Stimulated activated CD4-positive, alpha-beta T cell treated with anti-CD3 and anti-CD28 coated beads, Interleukin-4, amount 100 ng/mL, for 1 hour (primary cell): ENCODE data around the gene KRT9.

Experiments
- DNase-seq: peaks from one replicate; pipeline ENCODE4 v3.0.0-alpha.2; 2020

Gene KRT9

GRCh38 chr17:41524261-41524660, 47.6 kb downstream of the KRT9 start:
- DNase-seq, result no peak

DNA sequence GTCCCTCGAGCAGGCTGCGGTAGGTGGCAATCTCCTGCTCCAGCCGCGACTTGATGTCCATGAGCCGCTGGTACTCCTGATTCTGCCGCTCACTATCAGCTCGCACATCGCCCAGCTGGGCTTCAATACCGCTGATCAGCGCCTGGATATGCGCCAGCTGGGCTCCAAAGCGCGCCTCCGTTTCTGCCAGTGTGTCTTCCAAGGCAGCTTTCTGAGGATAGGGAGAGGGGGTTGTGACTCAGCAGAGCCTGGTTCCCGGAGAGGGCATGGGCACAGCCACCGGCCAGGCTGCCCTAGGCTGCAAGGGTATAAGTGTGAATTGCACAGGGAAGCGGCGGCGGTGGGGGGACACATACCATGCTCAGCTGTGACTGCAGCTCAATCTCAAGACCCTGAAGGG, 48.1 kb downstream of the KRT9 start:
- no peak for DNase-seq

DNA sequence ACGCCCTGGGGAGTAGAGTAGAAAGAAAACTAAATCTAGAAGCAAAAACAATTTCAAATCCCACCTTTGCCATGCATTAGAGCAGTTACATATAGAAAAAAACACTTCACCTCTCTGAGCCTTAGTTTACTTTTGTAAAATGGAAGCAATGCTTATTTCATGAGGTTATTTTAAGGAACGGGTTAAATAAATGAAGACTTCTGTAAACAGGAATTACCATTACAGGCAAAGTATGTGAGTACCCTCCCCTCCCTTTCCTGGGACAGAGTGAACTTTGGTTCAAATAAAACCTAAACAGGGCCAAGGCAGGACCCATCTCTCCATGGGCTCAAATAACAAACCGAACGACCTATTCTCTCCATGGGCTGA, 48.6 kb downstream of the KRT9 start:
- DNase-seq, result no peak

GRCh38 chr17:41522301-41523224, 49.3 kb downstream of the KRT9 start:
- no peak for DNase-seq

DNA sequence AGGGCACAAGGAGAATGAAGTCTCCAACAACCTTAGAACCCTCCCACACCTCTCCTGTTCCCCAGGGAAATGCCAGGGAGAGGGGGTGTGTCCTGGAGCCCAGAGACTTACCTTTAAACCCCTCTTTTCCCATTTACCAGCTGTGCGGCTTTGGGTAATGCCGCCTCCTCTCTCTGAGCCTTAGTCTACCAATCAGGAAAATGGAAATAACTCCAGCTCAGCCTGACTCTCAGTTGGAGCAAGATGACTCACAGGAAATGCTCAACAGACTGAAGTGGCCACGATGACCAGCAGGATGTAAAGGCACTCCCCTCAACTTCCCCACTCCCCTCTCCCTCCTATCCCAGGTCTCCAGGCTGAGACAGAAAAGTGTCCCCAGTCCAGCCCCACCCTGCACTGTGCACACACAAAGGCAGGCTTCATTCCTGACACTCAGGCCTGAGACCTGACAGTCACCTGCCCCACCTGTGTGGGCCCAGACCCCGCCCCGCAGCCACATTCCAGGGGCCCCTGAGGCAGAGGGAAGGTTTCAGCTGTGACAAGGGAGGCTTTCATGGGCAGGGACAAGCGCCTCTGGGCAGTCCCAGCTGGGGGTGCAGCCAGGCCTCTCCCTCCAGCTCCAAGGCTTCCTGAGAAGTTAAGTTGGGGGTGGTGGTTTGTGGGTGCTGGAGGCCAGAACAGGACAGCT, 50.1 kb downstream of the KRT9 start:
- no peak for DNase-seq

GRCh38 chr17:41520821-41521521, 50.9 kb downstream of the KRT9 start:
- no peak for DNase-seq

DNA sequence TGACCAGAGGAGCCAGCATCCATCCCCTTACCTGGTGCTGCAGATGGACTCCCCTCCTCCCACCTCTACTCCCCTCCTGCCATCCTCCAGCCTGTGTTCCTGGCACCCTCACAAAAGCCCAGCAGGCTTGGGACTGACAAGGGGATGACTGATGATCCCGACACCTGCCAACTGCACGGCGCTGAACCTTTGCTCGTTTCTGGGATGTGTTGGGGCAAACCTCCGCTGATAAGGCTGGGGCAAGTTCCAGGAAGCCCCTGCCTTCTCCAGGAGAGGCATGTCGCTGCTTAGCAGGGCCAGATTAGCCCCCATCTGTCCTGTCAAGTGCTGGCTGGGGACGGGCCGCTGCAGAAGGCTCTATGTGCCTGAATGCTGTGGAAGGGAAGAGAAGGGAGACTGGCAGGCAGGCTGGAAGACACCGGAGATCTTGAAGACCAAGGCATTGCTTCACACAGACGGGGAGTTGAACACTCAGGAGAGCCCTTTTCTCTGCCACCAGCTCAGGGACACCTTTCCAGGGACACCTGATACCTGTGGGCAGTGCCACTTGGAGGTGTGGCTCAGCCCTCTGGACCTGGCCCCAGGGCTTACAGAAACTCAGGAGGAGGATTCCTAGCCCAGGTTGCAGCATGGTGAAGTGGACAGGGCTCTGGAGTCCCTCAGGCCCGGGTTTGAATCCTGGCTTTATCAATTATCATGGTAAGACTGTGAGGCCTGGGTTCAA, 52.2 kb downstream of the KRT9 start:
- no peak for DNase-seq

- no peak for DNase-seq
Measured at GRCh38 chr17:41518789-41519449, 52.9 kb downstream of the KRT9 start, which contains the start of gene KRT15. Gene KRT15 (minus strand): TSS chr17:41518890. CDS start chr17:41518827, 63 bp downstream.

DNA sequence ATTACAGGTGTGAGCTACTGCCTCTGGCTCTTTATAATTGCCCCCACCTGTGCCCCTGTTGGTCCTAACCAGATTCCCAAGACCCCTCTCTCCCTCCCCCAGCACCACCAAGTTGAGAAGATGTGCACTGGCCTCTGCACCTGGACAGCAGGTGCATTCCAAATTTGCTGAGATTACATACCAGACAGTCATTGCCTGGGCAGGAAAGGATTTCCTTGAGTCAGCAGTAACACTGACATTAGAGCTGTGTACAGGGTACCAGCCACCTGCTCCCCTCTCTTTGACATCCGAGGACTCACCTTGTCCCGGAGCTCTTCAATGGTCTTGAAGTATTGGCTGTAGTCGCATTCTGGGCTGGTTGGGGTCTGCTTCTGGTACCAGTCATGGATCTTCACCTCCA, 53.8 kb downstream of the KRT9 start:
- no peak for DNase-seq

- no peak for DNase-seq
Measured at GRCh38 chr17:41516830-41517283, 55.0 kb downstream of the KRT9 start.

- DNase-seq, result no peak
Measured at GRCh38 chr17:41516147-41516829, 55.6 kb downstream of the KRT9 start.
